ENCODE results near the gene CACNG7. TPM values are rescaled to one million over a fixed set of nuclear protein-coding genes. Genes with fewer than 3 reads are reported as not detected.

CACNG7 gene, protein sequence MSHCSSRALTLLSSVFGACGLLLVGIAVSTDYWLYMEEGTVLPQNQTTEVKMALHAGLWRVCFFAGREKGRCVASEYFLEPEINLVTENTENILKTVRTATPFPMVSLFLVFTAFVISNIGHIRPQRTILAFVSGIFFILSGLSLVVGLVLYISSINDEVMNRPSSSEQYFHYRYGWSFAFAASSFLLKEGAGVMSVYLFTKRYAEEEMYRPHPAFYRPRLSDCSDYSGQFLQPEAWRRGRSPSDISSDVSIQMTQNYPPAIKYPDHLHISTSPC
- total RNA-seq = 0.12 TPM in 1 of 2 replicates, not detected in the other

DNA sequence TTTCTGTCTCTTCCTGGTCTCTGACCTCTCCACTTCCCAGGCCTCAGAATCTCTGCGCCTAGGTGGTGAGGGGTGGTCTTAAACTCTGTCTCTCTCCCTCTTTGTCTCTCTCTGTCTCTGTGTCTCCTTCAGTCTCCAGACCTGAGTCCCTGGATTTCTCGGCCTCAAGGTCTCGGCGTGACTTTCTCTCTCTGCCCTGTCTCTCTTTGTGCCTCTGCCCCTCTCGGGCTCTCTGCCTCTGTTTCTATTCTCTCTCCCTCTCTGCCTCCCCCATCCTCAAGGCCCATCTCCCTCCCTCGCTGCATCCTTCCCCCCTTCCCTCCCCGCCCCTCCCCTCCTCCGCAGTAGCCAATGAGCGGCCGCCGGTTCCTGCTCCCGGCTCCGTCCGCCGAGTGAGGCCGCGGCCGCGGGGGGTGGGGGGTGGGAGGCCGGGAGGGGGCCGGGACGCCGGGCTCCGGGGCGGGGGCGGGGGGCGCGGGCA is at the start of gene CACNG7:
Gene CACNG7, plus strand, starts transcription at position 344 of the 481 bp plus-strand sequence. CDS start 3,554 bp downstream, outside the sequence.

DNA sequence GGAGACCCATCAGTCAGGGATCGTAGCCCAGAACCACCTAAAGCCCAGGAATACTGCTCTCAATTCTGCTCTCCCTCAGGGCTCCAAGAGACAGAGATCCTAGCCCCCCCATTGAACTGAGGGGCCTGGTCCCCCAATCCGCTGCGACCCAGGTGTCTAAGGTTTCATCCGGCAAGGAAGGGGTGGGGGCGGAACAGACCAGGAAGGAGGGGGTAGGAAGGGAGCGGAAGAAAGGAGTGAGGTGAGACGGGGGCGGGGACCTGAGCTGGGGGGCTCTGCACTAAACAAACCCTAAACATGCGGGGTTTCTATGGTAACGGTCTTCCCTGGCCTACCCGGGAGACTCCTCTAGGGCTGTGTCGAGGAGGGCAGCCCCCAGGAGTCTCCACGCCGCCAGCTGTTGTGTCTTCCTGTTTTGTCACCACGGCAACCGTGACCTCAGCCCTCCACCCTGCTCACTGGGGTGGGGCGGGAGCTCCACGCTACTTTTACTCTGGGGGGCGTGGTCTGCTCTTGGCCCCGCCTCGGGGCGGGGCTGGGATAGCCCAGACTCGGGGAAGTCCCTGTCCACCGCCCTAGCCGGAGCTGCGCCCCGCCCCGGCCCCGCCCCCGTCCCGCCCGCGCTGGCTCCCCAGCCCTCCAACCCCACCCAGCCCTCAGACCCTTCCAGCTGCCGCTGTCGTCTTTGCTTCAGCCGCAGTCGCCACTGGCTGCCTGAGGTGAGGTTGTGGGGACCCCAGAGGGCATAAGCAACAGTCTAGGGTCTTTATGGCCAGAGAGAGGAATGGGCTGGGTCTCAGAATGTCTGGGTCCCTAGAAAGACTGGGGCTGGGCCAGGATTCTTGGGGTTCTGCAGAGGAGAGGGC is 41.6 kb upstream of the CACNG7 start, which contains the start of gene MYADM:
Gene MYADM, plus strand, starts transcription at position 659 of the 866 bp plus-strand sequence. CDS start 5,647 bp downstream, outside the sequence.

DNA sequence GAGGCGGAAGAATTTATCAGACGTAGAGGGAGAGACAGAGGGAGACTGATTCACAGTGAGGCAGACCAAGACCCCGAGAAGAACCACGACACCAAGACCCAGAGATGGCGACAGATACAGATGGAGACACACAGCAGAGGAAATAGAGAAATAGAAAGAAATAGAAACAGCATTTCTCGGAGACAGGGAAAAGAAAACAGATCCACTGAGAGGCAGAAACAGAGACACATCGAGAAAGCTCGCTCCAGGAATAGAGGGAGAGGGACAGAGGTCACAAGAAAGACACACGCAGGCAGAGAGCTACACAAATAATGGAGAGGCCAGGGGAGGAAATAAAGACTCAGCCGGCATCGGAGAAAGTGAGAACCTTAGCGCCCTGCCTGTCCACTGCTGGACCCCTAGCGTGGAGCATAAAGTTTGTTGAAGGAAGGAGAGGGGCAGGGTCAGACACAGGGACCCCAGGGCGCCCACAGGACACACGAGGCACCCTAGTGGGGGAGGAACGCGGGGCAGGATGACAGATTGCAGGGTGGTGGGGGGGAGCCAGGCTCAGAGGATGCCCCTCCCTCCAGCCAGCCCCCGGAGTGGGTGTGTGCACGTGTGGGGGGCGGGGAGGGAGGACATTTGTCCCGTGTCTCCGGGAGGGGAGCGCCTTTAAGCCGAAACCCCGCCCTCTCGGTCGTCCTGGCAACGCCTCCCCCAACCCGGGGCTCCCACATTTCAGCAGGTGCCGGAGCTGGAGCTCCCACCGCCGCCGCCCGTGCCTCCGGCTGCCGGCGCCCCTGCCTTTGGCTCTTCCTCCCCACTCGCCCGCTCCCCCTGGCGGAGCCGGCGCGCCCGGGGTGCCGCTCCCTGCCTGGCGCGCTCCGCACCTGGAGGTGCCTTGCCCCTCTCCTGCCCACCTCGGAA is 27.3 kb upstream of the CACNG7 start, which contains the start of gene PRKCG:
Gene PRKCG, plus strand, starts transcription at position 716 of the 909 bp plus-strand sequence. CDS start 298 bp downstream, outside the sequence.

DNA sequence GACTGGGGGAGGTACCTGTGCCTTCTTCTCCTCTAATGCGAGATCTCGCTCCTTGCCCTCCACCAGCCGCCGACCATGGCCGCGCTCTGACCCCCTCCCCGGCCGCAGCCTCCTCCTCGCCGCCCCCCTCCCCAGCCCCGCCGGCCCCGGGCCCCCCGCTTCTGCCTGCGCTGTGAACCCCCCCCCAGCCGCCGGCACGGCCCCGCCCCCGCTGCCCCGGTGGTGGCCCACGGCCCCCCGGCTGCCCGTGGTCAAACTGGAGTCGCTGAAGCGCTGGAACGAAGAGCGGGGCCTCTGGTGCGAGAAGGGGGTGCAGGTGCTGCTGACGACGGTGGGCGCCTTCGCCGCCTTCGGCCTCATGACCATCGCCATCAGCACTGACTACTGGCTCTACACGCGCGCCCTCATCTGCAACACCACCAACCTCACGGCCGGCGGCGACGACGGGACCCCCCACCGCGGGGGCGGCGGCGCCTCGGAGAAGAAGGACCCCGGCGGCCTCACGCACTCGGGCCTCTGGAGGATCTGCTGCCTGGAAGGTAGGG is 53.9 kb downstream of the CACNG7 start, which contains the start of gene CACNG8:
Gene CACNG8, plus strand, starts transcription at position 51 of the 545 bp plus-strand sequence.

DNA sequence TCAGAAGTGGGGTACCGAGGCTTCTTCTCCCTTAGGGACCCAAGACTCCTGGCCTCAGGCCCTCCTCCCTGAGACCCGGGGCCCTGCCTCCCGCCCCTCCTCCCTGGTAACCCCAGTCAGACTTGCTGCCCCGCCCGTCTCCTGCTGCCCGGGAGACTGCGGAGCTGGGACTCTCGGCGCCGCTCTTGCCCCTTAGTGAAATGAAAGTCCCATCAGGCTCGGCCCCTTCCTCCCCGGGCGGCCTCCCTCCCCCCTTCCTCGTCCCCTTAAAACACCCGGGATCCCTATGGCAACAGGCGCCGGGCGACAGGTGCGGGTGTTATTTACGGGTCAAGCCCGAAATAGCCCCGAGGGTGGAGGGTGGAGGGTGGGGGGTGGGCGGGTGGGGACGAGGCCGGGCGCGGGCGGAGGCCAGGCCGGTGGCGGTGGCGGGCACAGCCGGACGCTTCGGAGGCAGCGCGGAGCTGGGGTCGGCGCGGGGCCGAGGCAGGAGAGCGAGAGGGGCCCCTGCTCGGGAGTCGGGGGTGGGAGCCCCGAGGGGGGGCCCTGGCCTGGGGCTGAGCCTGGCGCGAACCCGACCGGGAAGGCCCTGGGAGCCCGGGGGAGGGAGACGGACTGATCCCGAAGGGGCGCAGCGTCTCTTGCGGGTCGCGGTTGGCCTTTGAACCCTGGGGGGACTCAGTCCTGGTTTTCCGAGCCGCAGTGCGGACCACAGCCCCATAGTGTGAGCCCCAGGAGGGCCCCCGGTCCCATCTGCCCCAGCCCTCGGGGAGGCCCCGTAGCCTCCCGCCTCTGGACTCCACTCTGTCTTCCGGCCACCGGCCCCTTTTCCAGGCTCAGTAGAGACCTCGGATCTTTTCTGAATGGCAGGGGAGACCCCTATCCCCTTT is 82.4 kb downstream of the CACNG7 start, which contains the start of gene CACNG6:
Gene CACNG6, plus strand, starts transcription at position 414 of the 890 bp plus-strand sequence. CDS start 1,241 bp downstream, outside the sequence.

Other genes with a start within 250 kb of the CACNG7 start
- gene NLRP12, start 85.0 kb upstream of the CACNG7 start, total RNA-seq = not detected in 2 replicates
- 8.1 and 11.0 TPM in 2 replicates for gene MYADM, start 41.4 kb upstream of the CACNG7 start, total RNA-seq
- not detected in 2 replicates for gene PRKCG, start 27.1 kb upstream of the CACNG7 start, total RNA-seq
- gene CACNG8, start 53.7 kb downstream of the CACNG7 start, total RNA-seq = under 0.01 TPM in 2 replicates
- 0.11 TPM in 1 of 2 replicates, not detected in the other for gene CACNG6, start 82.4 kb downstream of the CACNG7 start, total RNA-seq
- not detected in 2 replicates for gene VSTM1, start 154.6 kb downstream of the CACNG7 start, total RNA-seq
- gene TARM1, start 172.1 kb downstream of the CACNG7 start, total RNA-seq = not detected in 2 replicates
- gene OSCAR, start 191.5 kb downstream of the CACNG7 start, total RNA-seq = 0.22 and 0.50 TPM in 2 replicates
- gene NDUFA3, start 193.6 kb downstream of the CACNG7 start, total RNA-seq = 14.0 and 14.7 TPM in 2 replicates
- 11.0 and 13.7 TPM in 2 replicates for gene TFPT, start 206.4 kb downstream of the CACNG7 start, total RNA-seq
- gene PRPF31, start 206.5 kb downstream of the CACNG7 start, total RNA-seq = 45.1 and 80.0 TPM in 2 replicates
- 15.4 and 17.7 TPM in 2 replicates for gene CNOT3, start 228.5 kb downstream of the CACNG7 start, total RNA-seq

All from uterine smooth muscle cell (primary cell).